ENCODE data around the gene SUPT7L. TPM values are rescaled to one million over a fixed set of nuclear protein-coding genes. Genes with fewer than 3 reads are reported as not detected.
"Not testable (repeated sequence)": the region's sequence is repeated elsewhere in the genome, so short reads cannot be mapped to it uniquely, and the experiment has no call there.

The SUPT7L gene
- total RNA-seq, 1 experiment from 2014 or later: 42.4 TPM

DNA sequence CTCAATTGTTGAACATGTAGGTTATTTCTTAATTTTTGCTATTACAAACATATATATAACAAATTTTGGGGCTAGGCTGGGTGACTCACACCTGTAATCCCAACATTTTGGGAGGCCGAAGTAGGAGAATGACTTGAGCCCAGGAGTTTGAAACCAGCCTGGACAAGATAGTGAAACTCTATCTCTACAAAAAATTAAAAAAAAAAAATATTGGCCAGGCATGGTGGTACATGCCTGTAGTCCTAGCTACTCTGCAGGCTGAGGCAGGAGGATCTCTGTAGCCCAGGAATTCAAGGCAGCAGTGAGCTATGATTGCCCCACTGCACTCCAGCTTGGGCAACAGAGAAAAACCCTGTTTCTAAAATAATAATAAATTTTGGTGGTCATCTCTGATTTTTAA, 23.8 kb upstream of the SUPT7L start:
- Mint-ChIP-seq H3K9me3 (ENCODE audit: unreplicated experiment) (no peaks in the 10 kb centered on the region), H3K4me3 (ENCODE audit: unreplicated experiment) (no peak overlapping the region), H3K27ac (ENCODE audit: unreplicated experiment) (no peak overlapping the region), H3K36me3 (ENCODE audit: insufficient read depth, unreplicated experiment) (peaks cover 51% of the 10 kb centered on the region), H3K4me1 (ENCODE audit: low read depth, unreplicated experiment) (peaks cover 8% of the 10 kb centered on the region), H3K27me3 (ENCODE audit: insufficient read depth, unreplicated experiment) (no peaks in the 10 kb centered on the region)
- TF ChIP-seq, protein P1, sequence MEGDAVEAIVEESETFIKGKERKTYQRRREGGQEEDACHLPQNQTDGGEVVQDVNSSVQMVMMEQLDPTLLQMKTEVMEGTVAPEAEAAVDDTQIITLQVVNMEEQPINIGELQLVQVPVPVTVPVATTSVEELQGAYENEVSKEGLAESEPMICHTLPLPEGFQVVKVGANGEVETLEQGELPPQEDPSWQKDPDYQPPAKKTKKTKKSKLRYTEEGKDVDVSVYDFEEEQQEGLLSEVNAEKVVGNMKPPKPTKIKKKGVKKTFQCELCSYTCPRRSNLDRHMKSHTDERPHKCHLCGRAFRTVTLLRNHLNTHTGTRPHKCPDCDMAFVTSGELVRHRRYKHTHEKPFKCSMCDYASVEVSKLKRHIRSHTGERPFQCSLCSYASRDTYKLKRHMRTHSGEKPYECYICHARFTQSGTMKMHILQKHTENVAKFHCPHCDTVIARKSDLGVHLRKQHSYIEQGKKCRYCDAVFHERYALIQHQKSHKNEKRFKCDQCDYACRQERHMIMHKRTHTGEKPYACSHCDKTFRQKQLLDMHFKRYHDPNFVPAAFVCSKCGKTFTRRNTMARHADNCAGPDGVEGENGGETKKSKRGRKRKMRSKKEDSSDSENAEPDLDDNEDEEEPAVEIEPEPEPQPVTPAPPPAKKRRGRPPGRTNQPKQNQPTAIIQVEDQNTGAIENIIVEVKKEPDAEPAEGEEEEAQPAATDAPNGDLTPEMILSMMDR (IDR thresholded peaks at IDR 0.05; ENCODE audit: insufficient read depth in 1 of 2, low read depth in 1 of 2, low read length in 1 of 2, severe bottlenecking in 1 of 2, unreplicated experiment in 1 of 2): no peak
- no TSS peak for BruUV-seq (replicated peaks)
- H3K36me3 ChIP-seq (ENCODE audit: control insufficient read depth, insufficient read depth, low read length): peaks cover 3% of the 10 kb centered on the region
- no peak for DNase-seq
- CTCF ChIA-PET: no interaction called here
- peaks cover 14% of the 10 kb centered on the region for H3K4me1 ChIP-seq
- no peaks in the 10 kb centered on the region for H3K27me3 ChIP-seq (replicated peaks; ENCODE audit: control insufficient read depth, insufficient read depth, low read length)
- intact Hi-C loops (cut with micrococcal nuclease; ENCODE audit: unreplicated experiment): no loop called here
- POLR2A ChIA-PET: no interaction called here
- H3K9me3 ChIP-seq: no peaks in the 10 kb centered on the region
- no peak overlapping the region for H3K4me3 ChIP-seq (ENCODE audit: low read depth, low read length)

DNA sequence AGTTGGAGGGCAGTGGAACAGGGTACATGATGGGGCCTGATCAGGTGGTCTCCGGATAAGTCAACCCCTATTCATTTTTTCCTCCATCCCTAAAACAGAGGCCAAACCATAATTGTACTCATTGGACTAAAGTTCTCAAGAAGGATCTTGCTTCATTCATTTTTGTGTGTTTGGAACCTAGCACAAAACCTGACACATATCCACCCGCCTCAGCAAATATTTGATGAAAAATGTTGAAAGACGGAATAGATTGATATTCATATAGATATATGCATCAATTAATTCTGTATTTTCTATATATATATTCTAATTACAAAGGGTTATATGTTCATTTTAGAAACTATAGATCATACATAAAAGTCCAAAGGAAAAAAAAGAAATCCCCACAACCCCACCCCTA, 22.2 kb upstream of the SUPT7L start:
- ChIA-PET CTCF (no interaction called here), POLR2A (no interaction called here)
- Mint-ChIP-seq H3K27ac (ENCODE audit: unreplicated experiment) (no peak overlapping the region), H3K27me3 (ENCODE audit: insufficient read depth, unreplicated experiment) (no peaks in the 10 kb centered on the region), H3K9me3 (ENCODE audit: unreplicated experiment) (no peaks in the 10 kb centered on the region), H3K36me3 (ENCODE audit: insufficient read depth, unreplicated experiment) (peaks cover 39% of the 10 kb centered on the region), H3K4me1 (ENCODE audit: low read depth, unreplicated experiment) (peaks cover 14% of the 10 kb centered on the region), H3K4me3 (ENCODE audit: unreplicated experiment) (no peak overlapping the region)
- TF ChIP-seq, protein P1 (IDR thresholded peaks at IDR 0.05; ENCODE audit: insufficient read depth in 1 of 2, low read depth in 1 of 2, low read length in 1 of 2, severe bottlenecking in 1 of 2, unreplicated experiment in 1 of 2): no peak
- Histone ChIP-seq H3K36me3 (ENCODE audit: control insufficient read depth, insufficient read depth, low read length) (peaks cover 3% of the 10 kb centered on the region), H3K27me3 (replicated peaks; ENCODE audit: control insufficient read depth, insufficient read depth, low read length) (no peaks in the 10 kb centered on the region), H3K4me1 (peaks cover 28% of the 10 kb centered on the region), H3K9me3 (no peaks in the 10 kb centered on the region), H3K4me3 (ENCODE audit: low read depth, low read length) (no peak overlapping the region)
- no TSS peak for BruUV-seq (replicated peaks)
- intact Hi-C loops (cut with micrococcal nuclease; ENCODE audit: unreplicated experiment): no loop called here
- DNase-seq: no peak

DNA sequence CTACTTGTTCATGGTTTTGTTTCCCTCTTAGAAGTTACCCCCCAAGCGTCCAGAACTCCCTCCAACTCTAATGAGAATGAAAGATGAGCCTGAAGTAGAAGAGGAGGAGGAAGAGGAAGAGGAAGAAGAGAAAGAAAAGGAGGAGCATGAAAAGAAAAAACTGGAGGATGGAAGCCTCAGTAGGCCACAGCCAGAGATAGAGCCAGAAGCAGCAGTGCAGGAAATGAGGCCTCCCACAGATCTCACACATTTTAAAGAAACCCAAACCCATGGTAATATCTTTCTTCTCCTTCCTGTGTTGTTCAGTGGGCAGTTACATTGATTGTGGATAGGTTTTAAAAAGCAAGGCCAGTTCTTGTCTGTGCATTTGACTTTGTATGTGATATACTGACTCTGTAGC, 21.6 kb upstream of the SUPT7L start:
- H3K27me3 Mint-ChIP-seq (ENCODE audit: insufficient read depth, unreplicated experiment); H3K27me3 ChIP-seq (replicated peaks; ENCODE audit: control insufficient read depth, insufficient read depth, low read length); BruUV-seq (replicated peaks); H3K4me3 Mint-ChIP-seq (ENCODE audit: unreplicated experiment); H3K36me3 ChIP-seq (ENCODE audit: control insufficient read depth, insufficient read depth, low read length); H3K27ac Mint-ChIP-seq (ENCODE audit: unreplicated experiment); POLR2A ChIA-PET; H3K4me3 ChIP-seq (ENCODE audit: low read depth, low read length); H3K9me3 Mint-ChIP-seq (ENCODE audit: unreplicated experiment); intact Hi-C loops (cut with micrococcal nuclease; ENCODE audit: unreplicated experiment); H3K9me3 ChIP-seq; DNase-seq: not testable (repeated sequence)
- CTCF ChIA-PET: interaction anchor here (3.7 kb wide), 1 partner anchor 20 kb away, joined by 29 read pairs; no protein-coding TSS in a partner anchor
- Mint-ChIP-seq H3K36me3 (ENCODE audit: insufficient read depth, unreplicated experiment) (peaks cover 39% of the 10 kb centered on the region), H3K4me1 (ENCODE audit: low read depth, unreplicated experiment) (peaks cover 14% of the 10 kb centered on the region)
- H3K4me1 ChIP-seq: peaks cover 28% of the 10 kb centered on the region

Data from Caco-2 (cell line).